CD4-positive, alpha-beta T cell treated with Interferon alpha-2 for 1 hour (primary cell): Measurements from ENCODE around the gene ZNF181.
A peak's percentile ranks its signal among the peaks of the same experiment; 100 is the strongest.

ENCODE experiments used
- DNase-seq, 2 donors: peaks; one replicate each; pipeline ENCODE4 v3.0.0-alpha.2; 2020 to 2022

Gene ZNF181

DNA sequence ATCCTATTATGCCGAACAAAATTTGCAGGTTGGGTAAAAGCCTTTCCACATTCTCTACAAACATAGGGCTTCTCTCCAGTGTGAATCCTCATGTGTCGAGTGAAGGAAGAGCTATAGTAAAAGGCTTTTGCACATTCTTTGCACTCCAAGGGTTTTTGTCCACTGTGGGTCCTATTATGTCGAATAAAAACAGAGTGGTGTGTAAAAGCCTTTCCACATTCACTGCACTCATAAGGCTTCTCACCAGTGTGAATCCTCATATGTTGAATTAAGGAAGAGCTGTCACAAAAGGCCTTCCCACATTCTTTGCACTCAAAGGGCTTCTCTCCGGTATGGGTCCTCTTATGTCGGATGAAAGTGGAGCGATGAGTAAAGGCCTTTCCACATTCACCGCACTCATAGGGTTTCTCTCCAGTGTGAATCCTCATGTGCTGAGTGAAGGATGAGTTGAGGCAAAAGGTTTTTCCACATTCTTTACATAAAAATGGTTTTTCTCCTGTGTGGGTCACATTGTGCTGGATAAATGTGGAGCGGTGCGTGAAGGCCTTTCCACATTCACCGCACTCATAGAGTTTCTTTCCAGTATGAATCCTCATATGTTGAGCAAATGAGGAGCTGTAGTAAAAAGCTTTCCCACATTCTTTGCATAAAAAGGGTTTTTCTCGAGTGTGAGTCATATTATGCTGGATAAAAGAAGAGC is 25.3 kb downstream of the ZNF181 start:
- DNase-seq = no peak

- no peak for DNase-seq
Measured at GRCh38 chr19:34766386-34766785, 32.3 kb downstream of the ZNF181 start.

GRCh38 chr19:34767951-34768350 is 33.9 kb downstream of the ZNF181 start:
- no peak for DNase-seq

DNA sequence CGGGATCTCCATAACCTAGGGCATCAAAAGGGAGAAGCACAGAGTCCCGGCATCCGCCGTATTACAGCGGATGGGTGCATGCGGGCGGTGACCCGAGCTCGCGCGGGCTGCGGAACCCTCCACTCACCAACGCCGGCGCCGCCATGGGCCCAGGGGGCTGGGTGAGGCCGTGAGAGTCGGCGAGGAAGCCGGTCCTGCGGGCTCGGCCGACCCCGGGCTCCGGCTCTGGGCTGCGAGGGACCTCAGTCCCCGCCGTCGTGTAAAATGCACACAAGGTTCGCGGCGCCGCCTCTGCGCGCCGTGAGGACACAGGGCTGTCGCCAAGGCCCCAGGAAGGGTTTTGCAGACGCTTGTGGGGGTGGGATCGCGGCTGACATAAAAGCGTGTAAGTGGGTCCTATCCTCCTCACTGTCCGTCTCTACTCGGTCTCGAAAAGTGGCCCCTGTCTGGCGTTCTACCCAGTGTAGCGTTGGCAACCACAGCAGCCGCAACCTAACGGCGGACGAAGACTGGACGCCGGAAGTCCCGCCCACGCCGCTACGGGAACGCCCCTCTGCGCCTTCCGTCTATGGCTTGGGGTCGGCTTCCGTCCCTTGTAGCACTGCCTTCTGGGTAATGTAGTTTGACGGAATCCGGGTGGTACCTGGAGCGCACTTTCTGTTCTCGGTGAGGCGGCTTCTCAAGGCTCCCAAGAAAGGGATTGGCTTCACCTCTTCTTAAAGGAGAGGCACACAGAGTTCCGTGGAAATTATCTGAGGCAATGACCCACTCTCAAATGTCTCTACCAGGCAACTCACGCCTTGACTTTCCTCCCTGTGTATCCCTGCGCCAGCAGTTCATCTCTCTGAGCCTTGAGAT is 38.9 kb downstream of the ZNF181 start, which contains the start of gene ZNF599:
Gene ZNF599 (minus strand): TSS at position 519 of the 858 bp plus-strand sequence. CDS start 374 bp downstream, at position 145.
- DNase-seq = peak; percentile 90 to 92

GRCh38 chr19:34773555-34773864 is 39.5 kb downstream of the ZNF181 start:
- DNase-seq = no peak

DNA sequence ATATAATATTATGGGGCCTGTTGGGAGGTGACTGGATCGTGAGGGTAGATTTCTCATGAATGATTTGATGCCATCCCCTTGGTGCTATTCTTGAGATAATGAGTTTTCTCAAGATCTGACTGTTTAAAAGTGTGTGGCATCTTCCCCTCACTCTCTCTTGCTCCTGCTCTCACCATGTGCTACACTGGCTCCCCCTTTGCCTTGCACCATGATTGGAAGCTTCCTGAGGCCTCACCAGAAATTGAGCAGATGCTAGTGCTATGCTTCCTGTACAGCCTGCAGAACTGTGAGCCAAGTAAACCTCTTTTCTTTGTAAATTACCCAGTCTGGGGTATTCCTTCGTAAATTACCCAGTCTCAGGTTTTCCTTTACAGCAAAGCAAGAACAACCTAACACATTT is 40.8 kb downstream of the ZNF181 start:
- no peak for DNase-seq

GRCh38 chr19:34778342-34778741 is 44.3 kb downstream of the ZNF181 start:
- no peak for DNase-seq

DNA sequence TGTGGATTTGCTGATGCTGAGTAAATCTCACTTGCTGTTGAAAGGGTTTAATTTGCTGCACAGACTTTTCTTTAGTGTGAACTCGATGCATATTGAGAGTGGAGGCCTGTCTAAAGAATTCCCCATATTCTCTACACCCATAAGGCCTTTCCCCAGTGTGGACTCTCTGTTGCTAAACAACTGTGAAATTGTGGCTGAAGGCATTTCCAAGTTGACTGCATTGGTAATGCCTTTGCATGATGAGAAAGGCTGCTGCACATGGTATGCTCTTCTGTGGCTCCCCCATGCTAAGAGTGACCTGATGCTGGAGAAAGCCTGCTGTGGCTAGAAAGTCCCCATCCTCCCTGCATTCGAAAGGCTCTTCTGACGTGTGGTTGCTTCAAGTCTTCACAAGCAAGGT is 45.6 kb downstream of the ZNF181 start:
- DNase-seq = no peak

DNA sequence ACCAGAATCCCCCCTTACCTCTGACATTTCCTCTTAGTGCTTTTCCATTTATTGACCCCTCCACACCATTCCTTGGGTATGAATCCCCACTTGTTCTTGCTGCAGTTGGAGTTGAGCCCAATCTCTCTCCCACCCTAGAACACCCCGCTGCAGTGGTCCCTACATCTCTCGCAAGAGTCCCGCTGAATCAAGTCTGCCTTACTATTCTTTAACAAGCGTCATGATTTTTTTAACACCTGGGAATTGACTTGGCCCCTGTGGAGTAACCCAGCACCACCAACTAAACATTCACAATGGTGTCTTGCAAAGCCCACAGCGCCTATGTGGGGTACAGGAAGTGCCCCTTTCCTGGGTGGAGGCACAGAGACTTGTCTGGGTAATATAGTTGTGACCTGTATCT is 52.2 kb downstream of the ZNF181 start:
- DNase-seq = no peak

DNA sequence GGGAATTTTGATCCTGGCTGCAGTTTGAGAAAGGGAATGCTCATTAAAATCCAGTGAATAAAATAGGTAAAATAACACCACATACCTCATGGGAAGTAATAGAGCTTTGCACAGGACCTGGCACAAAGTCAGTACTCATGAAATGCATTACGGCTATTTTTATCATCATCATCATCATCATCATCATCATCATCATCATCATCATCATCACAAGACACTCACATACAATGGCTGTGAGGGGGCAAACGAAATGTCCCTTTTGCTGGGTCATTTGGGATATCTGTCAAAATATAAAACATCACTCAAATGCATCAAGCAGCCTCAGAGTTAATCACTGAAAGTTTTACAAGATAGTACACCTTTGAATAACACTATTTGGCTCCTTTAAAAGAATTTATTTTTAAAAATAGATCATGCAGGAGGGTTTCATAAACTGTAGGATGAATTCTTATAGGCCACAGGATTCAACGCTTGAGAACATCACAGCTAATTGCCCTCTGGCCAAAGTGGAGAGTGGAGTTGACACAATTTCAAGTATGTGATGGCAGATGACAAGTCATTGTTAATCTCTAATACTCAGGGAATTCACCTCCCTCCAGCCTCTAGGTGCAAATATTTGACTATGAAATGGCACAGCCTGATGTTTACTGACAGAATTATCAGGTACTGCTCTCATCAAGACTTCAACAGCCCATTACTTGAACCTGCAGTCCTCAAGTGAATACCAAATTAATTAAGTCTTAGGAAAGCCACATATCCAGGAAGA is 53.2 kb downstream of the ZNF181 start:
- no peak for DNase-seq

DNA sequence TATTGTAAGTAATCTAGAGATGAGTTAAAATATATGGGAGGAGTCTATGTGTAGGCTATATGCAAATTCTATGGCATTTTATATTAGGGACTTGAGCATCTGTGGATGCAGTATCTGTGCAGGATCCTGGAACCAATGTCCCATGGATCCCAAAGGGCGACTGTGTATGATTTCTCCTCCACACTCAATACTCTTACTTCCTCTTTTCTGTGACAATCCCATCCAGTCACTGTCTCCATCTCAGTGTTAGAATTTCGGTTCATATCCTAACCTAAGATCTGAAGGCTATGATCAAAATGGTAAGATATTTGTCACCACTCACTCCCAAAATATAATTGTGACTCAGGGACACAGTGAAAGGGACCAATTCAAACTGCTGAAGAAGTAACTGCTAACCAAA is 54.0 kb downstream of the ZNF181 start:
- no peak for DNase-seq

DNA sequence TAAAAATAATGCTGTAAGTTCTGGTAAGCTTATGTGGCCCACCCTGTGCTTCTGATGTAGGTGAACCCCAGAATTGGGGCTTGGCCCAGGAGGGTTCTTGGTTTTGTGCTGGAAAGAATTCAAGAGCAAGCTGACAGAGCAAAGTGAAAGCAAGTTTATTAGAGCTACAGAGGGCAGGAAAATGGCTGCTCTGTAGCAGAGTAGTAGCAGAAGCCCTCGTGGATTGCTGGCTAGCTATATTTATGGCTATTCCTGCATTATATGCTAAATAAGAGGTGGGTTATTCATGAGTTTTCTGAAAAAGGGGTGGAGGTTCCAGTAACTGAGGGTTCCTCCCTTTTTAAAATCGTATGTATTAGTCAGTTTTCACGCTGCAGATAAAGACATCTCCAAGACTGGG is 59.5 kb downstream of the ZNF181 start:
- no peak for DNase-seq

DNA sequence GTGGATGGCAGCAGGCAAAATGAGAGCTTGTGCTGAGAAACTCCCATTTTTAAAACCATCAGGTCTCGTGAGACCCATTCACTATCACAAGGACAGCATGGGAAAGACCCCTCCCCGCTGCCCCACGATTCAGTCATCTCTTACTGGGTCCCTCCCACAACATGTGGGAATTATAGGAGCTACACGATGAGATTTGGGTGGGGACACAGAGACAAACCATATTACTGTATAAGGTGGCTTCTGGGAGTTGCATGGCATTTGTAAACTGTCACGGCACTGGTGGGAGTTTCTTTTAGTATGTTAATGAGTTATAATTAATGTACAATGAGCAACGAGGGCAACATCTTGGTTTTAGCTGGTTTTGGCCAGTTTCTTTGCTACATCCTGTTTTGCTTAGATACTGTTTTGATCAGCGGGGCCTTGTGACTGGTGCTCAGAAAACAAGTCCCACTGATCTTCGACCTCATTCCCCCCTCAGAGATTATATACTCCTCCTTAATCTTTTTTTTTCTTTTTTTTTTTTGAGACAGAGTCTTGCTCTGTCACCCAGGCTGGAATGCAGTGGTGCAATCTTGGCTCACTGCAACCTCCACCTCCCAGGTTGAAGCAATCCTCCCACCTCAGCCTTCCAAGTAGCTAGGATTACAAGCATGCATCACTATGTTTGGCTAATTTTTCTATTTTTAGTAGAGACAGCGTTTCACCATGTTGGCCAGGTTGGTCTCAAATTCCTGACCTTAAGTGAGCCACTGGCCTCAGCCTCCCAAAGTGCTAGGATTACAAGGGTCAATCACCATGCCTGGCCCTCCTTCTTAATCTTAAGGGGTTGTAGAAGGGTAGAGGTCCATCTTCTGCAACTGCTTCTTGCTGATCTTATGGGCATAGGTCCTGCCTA is 60.3 kb downstream of the ZNF181 start:
- no peak for DNase-seq
